Uterus (tissue), 4 donors: ENCODE measurements around the gene RNPEP. TPM values are rescaled to one million over a fixed set of nuclear protein-coding genes. Genes with fewer than 3 reads are reported as not detected.

Experiments used
- DNase-seq, 2 donors: peaks; one replicate each; pipeline ENCODE4 v3.0.0-alpha.2; 2019 to 2020
- H3K27ac ChIP-seq, 2 donors: fragments of 200-600 bp; sonication (generic); 1 replicate in 1 of 2; 2 replicates in 1 of 2; pipeline ENCODE4 v1.5.1; 2016 to 2018
- H3K27me3 ChIP-seq, 2 donors: fragments of 200-600 bp; sonication (generic); one replicate each; pipeline ENCODE4 v1.5.1; 2018 to 2019; ENCODE audit warnings: control low read depth in 1 of 2
- H3K36me3 ChIP-seq, 2 donors: fragments of 200-600 bp; sonication (generic); one replicate each; pipeline ENCODE4 v1.5.1; 2019; ENCODE audit warnings: control low read depth in 1 of 2
- H3K4me1 ChIP-seq, 2 donors: fragments of 200-600 bp; sonication (generic); one replicate each; pipeline ENCODE4 v1.5.1; 2018 to 2019; ENCODE audit warnings: control low read depth in 1 of 2
- H3K4me3 ChIP-seq, 2 donors: fragments of 200-600 bp; sonication (generic); 1 replicate in 1 of 2; 2 replicates in 1 of 2; pipeline ENCODE4 v1.5.1; 2018 to 2019; ENCODE audit warnings: mild to moderate bottlenecking in 1 of 2
- H3K9me3 ChIP-seq, 2 donors: fragments of 200-600 bp; sonication (generic); one replicate each; pipeline ENCODE4 v1.5.1; 2019; ENCODE audit warnings: control low read depth in 1 of 2
- CTCF ChIP-seq, 4 experiments: fragments of 200-600 bp in 2 of 4; fragments of 450-650 bp in 2 of 4; sonication (generic) in 2 of 4; IDR thresholded peaks; one replicate each; pipeline ENCODE4 v1.5.1; 2016 to 2019; ENCODE audit warnings: antibody characterized with exemption in 4 of 4, mild to moderate bottlenecking in 2 of 4, moderate library complexity in 1 of 4
- POLR2A ChIP-seq, 2 donors: fragments of 450-650 bp; IDR thresholded peaks; one replicate each; pipeline ENCODE4 v1.6.1; 2016; ENCODE audit warnings: antibody characterized with exemption in 2 of 2, mild to moderate bottlenecking in 1 of 2, moderate library complexity in 1 of 2
- intact Hi-C: fragments of 100-400 bp; cut with DNase I; formaldehyde crosslinking; loops from one replicate; pipeline ENCODE4 v1.15.1; 2023; ENCODE audit warnings: low total_unique reads
- total RNA-seq, 4 donors: library from RNA; depleted of rRNA in 3 of 4; stranded (reverse); fragments of >200 nt in 3 of 4; gene quantifications; one replicate each; pipeline versions ENCODE4 v1.1.0 to v1.2.4, GENCODE V29; 2014 to 2023
- donor health status: DM: yes; HTN: yes; CAD: no.

The RNPEP gene, protein sequence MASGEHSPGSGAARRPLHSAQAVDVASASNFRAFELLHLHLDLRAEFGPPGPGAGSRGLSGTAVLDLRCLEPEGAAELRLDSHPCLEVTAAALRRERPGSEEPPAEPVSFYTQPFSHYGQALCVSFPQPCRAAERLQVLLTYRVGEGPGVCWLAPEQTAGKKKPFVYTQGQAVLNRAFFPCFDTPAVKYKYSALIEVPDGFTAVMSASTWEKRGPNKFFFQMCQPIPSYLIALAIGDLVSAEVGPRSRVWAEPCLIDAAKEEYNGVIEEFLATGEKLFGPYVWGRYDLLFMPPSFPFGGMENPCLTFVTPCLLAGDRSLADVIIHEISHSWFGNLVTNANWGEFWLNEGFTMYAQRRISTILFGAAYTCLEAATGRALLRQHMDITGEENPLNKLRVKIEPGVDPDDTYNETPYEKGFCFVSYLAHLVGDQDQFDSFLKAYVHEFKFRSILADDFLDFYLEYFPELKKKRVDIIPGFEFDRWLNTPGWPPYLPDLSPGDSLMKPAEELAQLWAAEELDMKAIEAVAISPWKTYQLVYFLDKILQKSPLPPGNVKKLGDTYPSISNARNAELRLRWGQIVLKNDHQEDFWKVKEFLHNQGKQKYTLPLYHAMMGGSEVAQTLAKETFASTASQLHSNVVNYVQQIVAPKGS
- total RNA-seq, result 10 to 100 TPM; 17.9 to 64.8 (median 41.7) TPM

GRCh38 chr1:201982623-201983379 is at the start of gene RNPEP:
Gene RNPEP (plus strand): TSS chr1:201982648. CDS start chr1:201982667, 19 bp downstream.
- H3K4me3 ChIP-seq, result peak within 1 kb of the TSS; percentile 72 to 100
- peak in 2 of 4 experiments; percentile 27 to 31 for TF ChIP-seq CTCF (IDR thresholded peaks at IDR 0.05)
- peak; percentile 62 to 86 for TF ChIP-seq POLR2A (IDR thresholded peaks at IDR 0.05)
- H3K9me3 ChIP-seq, result no peaks in the 10 kb centered on the region
- H3K36me3 ChIP-seq, result no peaks in the 10 kb centered on the region
- intact Hi-C loops, result no loop called here
- DNase-seq, result peak; percentile 77 to 80
- no peaks in the 10 kb centered on the region for H3K4me1 ChIP-seq
- no peaks in the 10 kb centered on the region for H3K27me3 ChIP-seq
- H3K27ac ChIP-seq, result peak within 1 kb of the TSS; percentile 92 to 98

- TF ChIP-seq POLR2A (IDR thresholded peaks at IDR 0.05), result no peak
- TF ChIP-seq CTCF (IDR thresholded peaks at IDR 0.05), result no peak
- no peaks in the 10 kb centered on the region for H3K9me3 ChIP-seq
- no peaks in the 10 kb centered on the region for H3K36me3 ChIP-seq
- no peak for DNase-seq
- peak overlapping the region; percentile 56 to 94 for H3K27ac ChIP-seq
- H3K27me3 ChIP-seq, result no peaks in the 10 kb centered on the region
- H3K4me3 ChIP-seq, result no peak overlapping the region
- H3K4me1 ChIP-seq, result peaks cover 11 to 12% of the 10 kb centered on the region in 2 donors
- intact Hi-C loops, result no loop called here
Measured at GRCh38 chr1:201933840-201934430, 48.5 kb upstream of the RNPEP start.

GRCh38 chr1:201937624-201938213 is 44.7 kb upstream of the RNPEP start:
- Histone ChIP-seq H3K36me3 (no peaks in the 10 kb centered on the region), H3K27ac (peak overlapping the region; percentile 94 to 98), H3K27me3 (no peaks in the 10 kb centered on the region), H3K4me1 (peaks cover 11 to 12% of the 10 kb centered on the region in 2 donors), H3K9me3 (no peaks in the 10 kb centered on the region), H3K4me3 (peak overlapping the region in 1 of 2 donors; percentile 60)
- TF ChIP-seq CTCF (IDR thresholded peaks at IDR 0.05), result no peak
- TF ChIP-seq POLR2A (IDR thresholded peaks at IDR 0.05), result no peak
- intact Hi-C loops, result no loop called here
- DNase-seq, result no peak

DNA sequence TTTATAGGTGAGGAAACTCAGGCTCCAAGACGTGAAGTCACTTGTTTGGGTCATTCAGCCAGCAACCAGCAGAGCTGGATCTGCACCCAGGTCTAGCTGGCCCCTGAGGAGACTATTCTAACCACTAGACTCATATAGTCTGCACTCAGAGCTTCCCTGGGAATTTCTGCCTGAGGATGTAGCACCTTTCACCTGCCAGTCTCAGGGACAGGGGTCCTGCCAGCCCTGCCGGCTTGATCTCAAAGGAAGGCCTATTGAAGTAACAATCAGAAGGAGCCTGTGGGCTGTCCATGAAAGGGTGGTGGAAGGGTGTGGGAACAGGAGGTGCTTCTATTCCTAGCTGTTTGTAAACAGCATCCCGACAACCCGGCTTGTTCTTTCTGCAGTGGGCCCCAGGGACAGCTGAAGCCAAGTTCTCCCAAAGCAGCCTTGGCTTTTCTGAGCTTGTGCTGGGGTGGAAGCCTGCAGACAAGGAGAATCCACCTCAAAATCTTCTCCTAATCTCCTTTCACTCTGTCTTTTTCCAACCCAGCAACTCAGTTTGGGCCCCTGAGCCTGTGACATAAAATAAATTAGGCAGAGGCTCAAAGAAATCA is 43.9 kb upstream of the RNPEP start:
- no peaks in the 10 kb centered on the region for H3K36me3 ChIP-seq
- intact Hi-C loops, result no loop called here
- peaks cover 11 to 12% of the 10 kb centered on the region in 2 donors for H3K4me1 ChIP-seq
- no peaks in the 10 kb centered on the region for H3K9me3 ChIP-seq
- TF ChIP-seq POLR2A (IDR thresholded peaks at IDR 0.05), result no peak
- peak overlapping the region; percentile 94 to 98 for H3K27ac ChIP-seq
- H3K4me3 ChIP-seq, result peak overlapping the region in 1 of 2 donors; percentile 60
- H3K27me3 ChIP-seq, result no peaks in the 10 kb centered on the region
- DNase-seq, result no peak
